Omental fat pad (tissue), 4 donors: ENCODE results near the gene C11orf68. TPM values are rescaled to one million over a fixed set of nuclear protein-coding genes. Genes with fewer than 3 reads are reported as not detected.
A peak's percentile ranks its signal among the peaks of the same experiment; 100 is the strongest.

Experiments
- ATAC-seq: fragments of 150-250 bp; one replicate; pipeline ENCODE4 v1.9.1; 2016; ENCODE audit warnings: mild to moderate bottlenecking, moderate library complexity; ENCODE audit not compliant: low FRiP score
- DNase-seq: peaks from one replicate; pipeline ENCODE4 v3.0.0-alpha.2; 2019; ENCODE audit warnings: low spot score
- CTCF ChIP-seq, 3 donors: fragments of 450-650 bp; IDR thresholded peaks; one replicate each; pipeline ENCODE4 v1.5.1; 2016 to 2017; ENCODE audit warnings: antibody characterized with exemption in 3 of 3, mild to moderate bottlenecking in 3 of 3, moderate library complexity in 2 of 3
- total RNA-seq, 4 donors: library from RNA; depleted of rRNA; stranded (reverse); fragments of >200 nt; gene quantifications; one replicate each; pipeline ENCODE4 v1.1.0, GENCODE V29; 2016

The C11orf68 gene
- total RNA-seq, 4 donors from 2014 or later: 14.0 to 18.8 (median 17.5) TPM

- ATAC-seq: peak; percentile 36
- no peak for DNase-seq
- no peak for TF ChIP-seq CTCF (IDR thresholded peaks at IDR 0.05)
These were observed 6.0 kb downstream of the C11orf68 start for GRCh38 chr11:65912845-65913244.

- DNase-seq: no peak
- no peak for TF ChIP-seq CTCF (IDR thresholded peaks at IDR 0.05)
- ATAC-seq: peak; percentile 31
These were observed 6.9 kb downstream of the C11orf68 start for GRCh38 chr11:65911682-65912568.

GRCh38 chr11:65907878-65908277 lies 11.0 kb downstream of the C11orf68 start:
- ATAC-seq (no peak), DNase-seq (no peak)
- TF ChIP-seq CTCF (IDR thresholded peaks at IDR 0.05): no peak

GRCh38 chr11:65906602-65907001 lies 12.3 kb downstream of the C11orf68 start:
- DNase-seq (no peak), ATAC-seq (no peak)
- no peak for TF ChIP-seq CTCF (IDR thresholded peaks at IDR 0.05)

- TF ChIP-seq CTCF (IDR thresholded peaks at IDR 0.05): no peak
- DNase-seq: no peak
- ATAC-seq: no peak
These were observed 15.1 kb downstream of the C11orf68 start for GRCh38 chr11:65903715-65904114.

- DNase-seq (no peak), ATAC-seq (no peak)
- TF ChIP-seq CTCF (IDR thresholded peaks at IDR 0.05): no peak
These were observed 15.8 kb downstream of the C11orf68 start for GRCh38 chr11:65903068-65903481.

GRCh38 chr11:65900899-65901180 lies 18.0 kb downstream of the C11orf68 start:
- ATAC-seq (no peak), DNase-seq (no peak)
- no peak for TF ChIP-seq CTCF (IDR thresholded peaks at IDR 0.05)
